GM21723 (cell line): ENCODE measurements around the gene EBLN2.

Experiments
- ATAC-seq: cut with Tn5 transposase; IDR thresholded peaks from one replicate; pipeline ENCODE4 v1.9.1; 2021; ENCODE audit warnings: mild to moderate bottlenecking, moderate library complexity; ENCODE audit not compliant: unreplicated experiment

EBLN2 gene

GRCh38 chr3:73061416-73061815, at the start of gene EBLN2:
Gene EBLN2, plus strand, starts transcription at chr3:73061659. Its CDS starts 423 bp downstream, at chr3:73062082.
- ATAC-seq, result no peak

GRCh38 chr3:73018298-73018697, 43.2 kb upstream of the EBLN2 start:
- no peak for ATAC-seq

- ATAC-seq, result no peak
Observed at GRCh38 chr3:73018790-73019441, 42.5 kb upstream of the EBLN2 start.

DNA sequence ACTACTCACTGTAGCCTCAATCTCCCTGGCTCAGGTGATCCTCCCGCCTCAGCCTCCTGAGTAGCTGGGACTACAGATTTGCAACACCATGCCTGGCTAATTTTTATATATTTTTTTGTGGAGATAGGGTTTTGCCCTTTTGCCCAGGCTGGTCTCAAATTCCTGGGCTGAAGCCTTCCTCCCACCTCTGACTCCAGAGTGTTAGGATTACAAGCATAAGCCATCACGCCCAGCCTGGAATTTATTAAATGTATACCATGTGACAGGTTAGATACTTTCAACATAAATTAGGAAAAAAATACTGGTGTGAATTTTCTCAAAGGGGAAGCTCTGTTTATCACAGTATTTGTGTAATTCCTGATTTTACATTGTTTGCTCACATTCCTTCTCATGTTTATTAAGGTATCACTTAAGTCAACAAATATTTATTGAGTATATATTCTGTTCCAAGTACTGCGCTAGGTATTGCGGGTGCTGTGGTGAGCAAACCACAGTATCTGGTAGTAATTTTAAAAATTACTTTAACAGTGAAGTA, 40.1 kb upstream of the EBLN2 start:
- ATAC-seq, result no peak

- ATAC-seq, result no peak
Observed at GRCh38 chr3:73024836-73025235, 36.6 kb upstream of the EBLN2 start.

- ATAC-seq, result no peak
Observed at GRCh38 chr3:73026111-73026759, 35.2 kb upstream of the EBLN2 start.

GRCh38 chr3:73026760-73027113, 34.7 kb upstream of the EBLN2 start:
- ATAC-seq, result no peak

- ATAC-seq, result no peak
Observed at GRCh38 chr3:73028803-73029202, 32.7 kb upstream of the EBLN2 start.

GRCh38 chr3:73029321-73029796, 32.1 kb upstream of the EBLN2 start:
- ATAC-seq, result no peak

DNA sequence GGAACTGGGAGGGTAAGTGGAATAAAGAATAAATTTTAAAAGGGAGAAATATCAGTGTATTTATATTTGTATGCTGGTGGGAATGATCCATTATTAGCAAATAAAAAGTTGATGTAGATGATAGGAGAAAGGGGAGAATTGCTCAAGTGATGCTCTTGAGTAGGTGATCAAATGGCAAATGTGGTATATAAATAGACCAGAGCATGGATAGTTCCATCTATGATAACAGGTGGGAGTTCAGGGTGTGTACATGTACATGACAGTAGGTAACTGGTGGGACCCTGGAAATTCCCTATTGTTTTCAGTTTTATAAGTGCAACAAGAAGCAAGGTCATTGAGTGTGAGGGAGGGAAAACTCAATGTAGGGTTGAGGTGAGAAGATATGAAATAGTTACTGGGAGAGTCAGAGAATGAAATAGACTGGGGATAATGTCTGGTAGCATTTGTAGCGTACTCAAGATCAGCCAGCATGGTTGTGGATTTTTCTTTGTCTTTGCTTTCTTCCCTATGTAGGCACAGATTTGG, 31.3 kb upstream of the EBLN2 start:
- no peak for ATAC-seq

DNA sequence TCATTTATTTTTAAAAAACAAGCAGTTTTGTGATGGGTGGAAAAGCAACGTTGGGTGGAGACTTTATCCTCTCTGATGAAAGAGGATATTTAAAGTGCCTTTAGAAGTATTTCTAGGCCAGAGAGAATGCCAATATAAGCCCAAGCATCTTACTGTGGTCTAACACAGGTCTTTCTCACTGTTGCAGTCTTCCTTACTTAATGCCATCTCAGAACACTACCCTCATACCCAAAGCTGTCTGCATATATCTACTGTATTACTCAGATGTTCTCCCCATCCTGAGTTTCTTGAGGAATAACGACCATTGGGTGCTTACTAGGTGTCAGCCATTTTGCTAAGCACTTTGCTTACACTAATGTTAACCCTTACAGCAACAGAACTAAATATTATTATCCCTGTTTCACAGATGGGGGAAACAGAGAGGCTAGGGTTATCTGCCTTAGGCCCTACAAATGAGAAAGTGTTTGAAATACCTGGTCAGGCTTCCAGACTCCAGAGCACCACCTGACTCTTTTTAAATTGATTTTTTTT, 29.8 kb upstream of the EBLN2 start:
- no peak for ATAC-seq

DNA sequence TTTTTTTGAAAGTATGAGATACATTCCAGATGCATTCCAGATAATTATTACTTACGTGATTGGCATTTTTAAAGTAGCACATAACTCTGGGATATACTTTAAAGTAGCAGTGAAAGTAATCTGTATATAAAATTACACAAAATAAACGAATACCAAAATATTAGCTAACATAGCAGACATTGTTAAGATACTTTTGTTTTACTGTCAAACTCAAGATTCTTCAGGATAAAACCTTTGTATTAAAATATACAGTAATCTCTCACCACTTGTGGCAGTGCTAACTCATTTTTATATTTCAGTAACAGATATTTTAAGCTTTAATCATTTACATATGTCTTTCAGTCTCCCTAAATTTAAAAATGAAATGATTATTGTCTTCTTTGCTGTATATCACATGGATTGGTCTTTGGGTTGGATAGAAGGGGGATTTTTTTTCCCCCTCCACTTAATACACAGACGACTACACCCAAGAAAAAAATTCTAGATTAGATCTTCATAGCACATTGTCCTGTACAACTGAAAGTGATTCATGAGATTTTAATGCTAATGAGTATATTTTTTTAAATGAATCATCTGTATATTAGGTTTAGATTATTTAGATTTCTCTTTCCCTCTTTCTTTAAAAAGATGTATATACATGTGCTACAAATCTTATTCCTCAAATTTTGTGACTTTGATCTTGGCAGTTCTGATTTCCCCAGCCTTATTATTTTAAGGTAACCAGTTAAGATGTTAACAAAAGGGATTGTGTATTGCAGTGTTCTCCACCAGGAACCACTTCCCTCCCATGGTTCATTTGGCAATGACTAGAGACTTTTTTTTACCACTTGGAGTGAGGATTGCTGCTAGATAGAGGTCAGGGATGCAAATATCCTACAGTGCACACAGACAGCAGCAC, 24.5 kb upstream of the EBLN2 start:
- no peak for ATAC-seq

- ATAC-seq, result no peak
Observed at GRCh38 chr3:73041537-73041936, 19.9 kb upstream of the EBLN2 start.

- no peak for ATAC-seq
Observed at GRCh38 chr3:73043414-73043813, 18.0 kb upstream of the EBLN2 start.

DNA sequence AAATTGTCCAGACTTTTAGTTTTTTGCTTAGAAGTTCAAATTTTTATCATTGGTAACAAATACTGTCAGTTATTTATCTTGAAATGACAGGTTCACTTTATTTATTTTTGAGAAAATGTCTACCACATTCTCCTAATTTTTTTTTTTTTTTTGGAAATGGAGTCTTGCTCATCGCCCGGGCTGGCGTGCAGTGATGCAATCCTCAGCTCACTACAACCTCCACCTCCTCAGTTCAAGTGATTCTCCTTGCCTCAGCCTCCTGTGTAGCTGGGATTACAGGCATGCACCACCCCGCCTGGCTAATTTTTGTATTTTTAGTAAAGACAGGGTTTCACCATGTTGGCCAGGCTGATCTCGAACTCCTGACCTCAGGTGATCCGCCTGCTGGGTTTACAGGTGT, 16.1 kb upstream of the EBLN2 start:
- no peak for ATAC-seq

DNA sequence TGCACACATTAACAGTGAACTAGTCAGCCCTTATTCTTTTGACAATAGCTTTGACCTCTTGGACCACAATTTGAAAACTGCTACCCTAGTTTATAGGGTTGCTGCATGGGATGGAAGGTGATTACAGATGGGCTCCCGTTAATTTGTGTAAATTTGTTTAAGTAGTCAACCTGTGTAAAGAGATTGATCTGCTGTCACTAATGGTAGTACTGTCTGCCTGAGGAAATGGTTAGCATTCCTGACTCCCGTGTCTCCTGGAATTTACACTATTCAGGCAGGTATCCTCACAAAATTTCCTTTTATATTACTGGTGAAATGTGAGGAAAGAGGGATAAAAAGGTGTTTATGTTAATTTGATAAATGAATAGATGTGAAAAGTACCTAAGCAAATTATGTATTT, 15.3 kb upstream of the EBLN2 start:
- no peak for ATAC-seq

DNA sequence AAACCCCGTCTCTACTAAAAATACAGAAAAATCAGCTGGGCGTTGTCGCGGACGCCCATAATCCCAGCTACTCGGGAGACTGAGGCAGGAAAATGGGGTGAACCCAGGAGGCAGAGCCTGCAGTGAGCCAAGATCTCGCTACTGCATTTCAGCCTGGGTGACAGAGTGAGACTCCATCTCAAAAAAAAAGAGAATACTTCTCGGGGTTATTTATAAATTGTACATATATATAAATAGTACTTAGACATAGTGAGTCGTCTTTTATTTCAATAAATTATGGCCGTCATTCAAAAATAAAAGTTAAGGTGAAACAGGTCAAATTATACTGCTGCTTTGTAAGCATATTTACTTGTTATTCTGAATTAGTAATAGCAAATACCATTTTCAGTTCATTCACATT, 12.1 kb upstream of the EBLN2 start:
- ATAC-seq, result no peak

DNA sequence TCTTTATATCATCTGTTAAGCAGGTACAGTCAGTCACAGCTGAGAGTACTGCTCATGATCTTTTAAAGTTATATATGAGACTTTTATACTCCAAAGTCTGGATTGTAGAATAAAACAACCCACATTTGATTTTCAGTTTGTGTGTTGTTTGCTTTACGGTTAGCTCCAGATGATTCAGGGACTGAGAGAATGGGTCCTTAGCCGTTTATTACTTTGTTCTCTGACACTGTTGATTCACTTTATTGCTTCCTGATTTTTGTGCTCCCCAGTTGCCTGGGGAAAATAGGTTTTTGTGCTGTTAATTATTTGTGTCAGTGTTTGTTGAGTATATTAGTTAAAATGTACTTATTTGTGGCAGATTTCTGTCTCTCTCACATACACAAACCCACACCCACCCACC, 8.6 kb upstream of the EBLN2 start:
- no peak for ATAC-seq

GRCh38 chr3:73055583-73055982, 5.9 kb upstream of the EBLN2 start:
- ATAC-seq, result no peak

GRCh38 chr3:73056014-73056844, 5.2 kb upstream of the EBLN2 start:
- no peak for ATAC-seq
